ENCODE measurements around the gene KRT13.

Gene KRT13

GRCh38 chr17:41463746-41464145 lies 41.7 kb downstream of the KRT13 start:
- DNase-seq, result no peak

- DNase-seq, result no peak
Observed at GRCh38 chr17:41462705-41463104, 42.7 kb downstream of the KRT13 start.

- no peak for DNase-seq
Observed at GRCh38 chr17:41457676-41458075, 47.7 kb downstream of the KRT13 start.

GRCh38 chr17:41456204-41456603 lies 49.2 kb downstream of the KRT13 start:
- DNase-seq, result no peak

GRCh38 chr17:41455236-41455635 lies 50.2 kb downstream of the KRT13 start:
- no peak for DNase-seq

GRCh38 chr17:41453066-41453465 lies 52.3 kb downstream of the KRT13 start:
- no peak for DNase-seq

- no peak for DNase-seq
Observed at GRCh38 chr17:41452281-41452680, 53.1 kb downstream of the KRT13 start.

- DNase-seq, result no peak
Observed at GRCh38 chr17:41451154-41451728, 54.2 kb downstream of the KRT13 start.
